Choroid plexus epithelial cell (primary cell): ENCODE data around the gene PRRC2B.
A peak's percentile ranks its signal among the peaks of the same experiment; 100 is the strongest.

ENCODE experiments used
- DNase-seq: peaks from one replicate; pipeline ENCODE4 v3.0.0-alpha.2; 2010; ENCODE audit warnings: low read depth
- H3K4me3 ChIP-seq: 2 replicates; pipeline ENCODE4 v1.5.1; 2011; ENCODE audit warnings: low read depth, mild to moderate bottlenecking, control low read depth, low read length, moderate library complexity
- TF ChIP-seq, protein P1 (sequence below): conservative IDR thresholded peaks from 2 replicates; pipeline ENCODE4 v1.5.1; 2011; ENCODE audit warnings: low read depth, mild to moderate bottlenecking, control low read depth, inconsistent platforms, low read length, moderate library complexity

Gene PRRC2B

DNA sequence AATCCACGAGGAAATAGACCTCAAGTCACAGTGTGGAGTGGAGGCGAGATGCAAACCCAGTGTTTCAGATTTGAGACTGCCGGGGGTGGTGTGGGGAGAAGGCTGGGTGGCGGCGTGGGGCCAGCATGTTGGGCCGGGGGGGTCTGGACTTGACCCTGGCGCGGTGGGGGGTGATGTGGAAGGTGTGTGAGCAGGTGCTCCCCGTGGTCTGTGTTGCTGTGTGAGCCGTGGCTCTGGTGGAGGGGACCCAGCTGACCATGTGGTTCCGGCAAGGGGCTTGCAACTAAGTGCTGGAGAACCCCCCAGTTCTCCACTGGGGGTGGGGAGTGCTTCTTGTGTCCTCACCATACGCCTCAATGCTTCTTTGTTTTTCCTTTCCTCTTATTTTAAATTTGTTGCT lies 25.8 kb downstream of the PRRC2B start:
- DNase-seq = no peak
- TF ChIP-seq, protein P1, sequence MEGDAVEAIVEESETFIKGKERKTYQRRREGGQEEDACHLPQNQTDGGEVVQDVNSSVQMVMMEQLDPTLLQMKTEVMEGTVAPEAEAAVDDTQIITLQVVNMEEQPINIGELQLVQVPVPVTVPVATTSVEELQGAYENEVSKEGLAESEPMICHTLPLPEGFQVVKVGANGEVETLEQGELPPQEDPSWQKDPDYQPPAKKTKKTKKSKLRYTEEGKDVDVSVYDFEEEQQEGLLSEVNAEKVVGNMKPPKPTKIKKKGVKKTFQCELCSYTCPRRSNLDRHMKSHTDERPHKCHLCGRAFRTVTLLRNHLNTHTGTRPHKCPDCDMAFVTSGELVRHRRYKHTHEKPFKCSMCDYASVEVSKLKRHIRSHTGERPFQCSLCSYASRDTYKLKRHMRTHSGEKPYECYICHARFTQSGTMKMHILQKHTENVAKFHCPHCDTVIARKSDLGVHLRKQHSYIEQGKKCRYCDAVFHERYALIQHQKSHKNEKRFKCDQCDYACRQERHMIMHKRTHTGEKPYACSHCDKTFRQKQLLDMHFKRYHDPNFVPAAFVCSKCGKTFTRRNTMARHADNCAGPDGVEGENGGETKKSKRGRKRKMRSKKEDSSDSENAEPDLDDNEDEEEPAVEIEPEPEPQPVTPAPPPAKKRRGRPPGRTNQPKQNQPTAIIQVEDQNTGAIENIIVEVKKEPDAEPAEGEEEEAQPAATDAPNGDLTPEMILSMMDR = no peak
- H3K4me3 ChIP-seq = no peak overlapping the region

DNA sequence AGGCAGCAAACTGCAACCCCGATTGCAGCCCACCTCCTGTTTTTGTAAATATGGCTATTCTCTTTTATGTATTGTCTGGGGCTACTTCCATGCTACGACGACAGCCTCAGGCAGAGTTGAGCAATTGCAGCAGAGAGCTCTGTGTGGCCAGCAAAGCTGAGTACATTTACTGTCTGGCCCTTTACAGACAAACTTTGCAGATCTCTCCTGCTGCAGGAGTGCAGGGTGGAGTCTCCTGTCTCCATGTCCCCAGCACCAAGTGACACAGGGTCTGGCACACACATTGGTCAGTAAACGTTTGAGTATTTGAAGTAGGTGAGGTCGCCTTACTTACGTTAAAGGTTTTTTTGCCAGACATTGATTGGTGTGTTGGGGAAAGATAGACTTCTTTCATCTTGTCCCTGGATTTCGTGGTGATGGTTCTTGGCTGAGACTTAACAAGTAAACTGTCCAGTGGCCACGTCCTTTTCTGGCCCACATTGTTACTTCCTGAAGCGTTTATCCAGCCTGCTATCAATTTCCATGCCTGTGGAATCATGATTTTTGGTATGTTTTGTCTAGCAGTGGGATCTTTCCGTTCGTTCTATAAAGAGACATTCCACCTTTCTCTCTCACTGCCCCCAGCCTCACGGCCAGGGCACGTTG lies 27.2 kb downstream of the PRRC2B start:
- TF ChIP-seq, protein P1 = peak; percentile 52
- peak; percentile 77 for DNase-seq
- no peak overlapping the region for H3K4me3 ChIP-seq

DNA sequence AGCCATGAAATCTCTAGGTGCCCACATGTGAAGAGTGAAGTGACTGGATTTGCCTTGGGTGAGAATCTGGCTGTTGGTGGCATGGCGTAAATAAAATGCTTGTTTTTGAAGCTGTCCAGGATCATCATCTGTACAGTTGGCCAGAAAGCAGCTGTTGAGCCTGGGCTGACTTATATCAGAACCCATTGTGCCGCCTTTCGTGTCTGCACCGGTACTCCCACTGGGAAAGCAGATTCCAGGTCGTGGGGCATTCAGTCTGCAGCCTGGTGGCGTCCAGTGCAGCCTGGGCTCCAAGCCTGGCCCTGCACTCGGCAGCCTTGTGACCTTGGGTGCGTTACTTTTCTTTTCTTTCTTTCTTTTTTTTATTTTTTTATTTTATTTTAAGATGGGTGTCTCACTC lies 27.8 kb downstream of the PRRC2B start:
- no peak overlapping the region for H3K4me3 ChIP-seq
- TF ChIP-seq, protein P1 = no peak
- DNase-seq = no peak

DNA sequence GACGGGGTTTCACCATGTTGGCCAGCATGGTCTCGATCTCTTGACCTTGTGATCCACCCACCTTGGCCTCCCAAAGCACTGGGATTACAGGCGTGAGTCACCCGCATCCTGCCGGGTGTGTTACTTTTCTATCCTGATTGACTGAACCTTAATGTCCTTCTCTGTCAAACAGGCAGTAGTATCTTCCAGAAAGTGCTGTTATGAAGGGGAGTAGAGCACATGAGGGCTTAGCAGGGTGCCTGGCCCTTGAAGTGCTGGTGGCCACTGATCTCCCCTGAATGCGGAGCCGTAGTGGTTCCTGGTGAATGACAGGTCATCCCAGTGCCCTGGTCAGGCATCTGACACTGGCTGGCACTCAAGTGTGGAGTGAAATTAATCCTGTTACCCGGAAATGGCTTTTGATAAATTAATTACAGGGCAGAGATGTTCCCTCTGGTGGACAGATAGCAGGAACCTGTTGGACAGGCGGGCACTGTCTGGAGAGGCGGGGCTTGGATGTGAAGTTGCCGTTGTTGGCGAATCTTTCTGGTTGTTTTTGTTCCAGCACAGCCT lies 28.4 kb downstream of the PRRC2B start:
- no peak overlapping the region for H3K4me3 ChIP-seq
- peak; percentile 43 for DNase-seq
- TF ChIP-seq, protein P1 = peak; percentile 39

DNA sequence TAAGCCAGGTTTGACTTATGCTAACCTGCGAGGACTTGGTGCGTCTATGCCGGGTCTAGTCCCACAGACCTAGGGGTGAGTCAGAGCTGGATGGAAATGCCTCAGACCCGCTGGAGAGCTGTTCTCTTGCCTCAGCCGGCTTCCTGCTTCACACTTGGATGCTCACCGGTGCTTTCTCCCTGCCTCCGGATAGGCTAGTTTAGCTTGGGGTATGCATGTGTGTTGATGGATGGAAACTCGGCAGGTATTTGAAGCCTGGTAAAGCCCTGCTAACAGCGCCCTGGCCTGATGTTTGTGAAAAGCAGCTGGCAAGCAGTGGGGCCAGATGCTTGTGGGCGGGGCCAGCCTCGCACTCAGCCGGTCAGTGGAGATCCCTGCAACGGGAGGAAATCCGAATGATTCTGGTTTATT lies 29.3 kb downstream of the PRRC2B start:
- TF ChIP-seq, protein P1 = no peak
- peak; percentile 94 for DNase-seq
- H3K4me3 ChIP-seq = no peak overlapping the region

DNA sequence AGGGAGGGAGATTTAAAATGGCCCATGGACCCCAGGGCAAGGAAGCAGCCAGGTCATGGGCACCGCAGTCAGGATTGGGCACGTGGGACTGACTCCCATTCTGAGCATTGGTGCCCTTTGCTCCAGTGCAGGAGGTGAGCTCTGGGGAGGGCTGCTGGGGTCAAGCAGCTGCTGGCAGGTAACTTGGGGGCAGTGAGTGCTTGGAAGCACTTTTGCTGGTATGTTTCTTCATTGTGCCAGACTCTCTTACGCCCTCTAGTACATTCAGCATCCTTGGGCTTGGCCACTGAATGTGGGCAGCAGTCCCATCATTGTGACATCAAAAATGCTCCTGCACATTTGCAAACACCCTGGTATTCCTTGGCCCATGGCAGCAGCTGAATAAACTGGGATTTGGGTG lies 32.7 kb downstream of the PRRC2B start:
- TF ChIP-seq, protein P1 = no peak
- no peak overlapping the region for H3K4me3 ChIP-seq
- no peak for DNase-seq
